ENCODE results near the gene S100A12.
"Not testable (repeated sequence)": the region's sequence is repeated elsewhere in the genome, so short reads cannot be mapped to it uniquely, and the experiment has no call there.

S100A12 gene

GRCh38 chr1:153349363-153350320, 25.8 kb downstream of the S100A12 start:
- DNase-seq = no peak

GRCh38 chr1:153348511-153349362, 26.7 kb downstream of the S100A12 start, which contains the start of gene PGLYRP4:
TSS of gene PGLYRP4 (minus strand) at chr1:153348841. CDS start at chr1:153347932, 909 bp downstream.
- DNase-seq = peak; percentile 13

- DNase-seq = peak; percentile 44
Measured at GRCh38 chr1:153347856-153348255, 27.6 kb downstream of the S100A12 start.

- not testable (repeated sequence) for DNase-seq
Measured at GRCh38 chr1:153347049-153347448, 28.4 kb downstream of the S100A12 start.

GRCh38 chr1:153346077-153346723, 29.2 kb downstream of the S100A12 start:
- no peak for DNase-seq

- peak; percentile 54 for DNase-seq
Measured at GRCh38 chr1:153345187-153346076, 30.0 kb downstream of the S100A12 start.

GRCh38 chr1:153344718-153345025, 30.7 kb downstream of the S100A12 start:
- no peak for DNase-seq

- no peak for DNase-seq
Measured at GRCh38 chr1:153343811-153344717, 31.4 kb downstream of the S100A12 start.

- DNase-seq = no peak
Measured at GRCh38 chr1:153343040-153343681, 32.3 kb downstream of the S100A12 start.

- no peak for DNase-seq
Measured at GRCh38 chr1:153342178-153342577, 33.2 kb downstream of the S100A12 start.

- DNase-seq = no peak
Measured at GRCh38 chr1:153341431-153341934, 33.9 kb downstream of the S100A12 start.

- no peak for DNase-seq
Measured at GRCh38 chr1:153340356-153340755, 35.1 kb downstream of the S100A12 start.

- DNase-seq = no peak
Measured at GRCh38 chr1:153339802-153340201, 35.6 kb downstream of the S100A12 start.

GRCh38 chr1:153337980-153338853, 37.2 kb downstream of the S100A12 start:
- DNase-seq = no peak

GRCh38 chr1:153336650-153337049, 38.8 kb downstream of the S100A12 start:
- no peak for DNase-seq

GRCh38 chr1:153333902-153334301, 41.5 kb downstream of the S100A12 start:
- no peak for DNase-seq

GRCh38 chr1:153324912-153325311, 50.5 kb downstream of the S100A12 start:
- no peak for DNase-seq
